ENCODE results near the gene OR4N5.
"Not testable (repeated sequence)": the region's sequence is repeated elsewhere in the genome, so short reads cannot be mapped to it uniquely, and the experiment has no call there.

The OR4N5 gene, protein sequence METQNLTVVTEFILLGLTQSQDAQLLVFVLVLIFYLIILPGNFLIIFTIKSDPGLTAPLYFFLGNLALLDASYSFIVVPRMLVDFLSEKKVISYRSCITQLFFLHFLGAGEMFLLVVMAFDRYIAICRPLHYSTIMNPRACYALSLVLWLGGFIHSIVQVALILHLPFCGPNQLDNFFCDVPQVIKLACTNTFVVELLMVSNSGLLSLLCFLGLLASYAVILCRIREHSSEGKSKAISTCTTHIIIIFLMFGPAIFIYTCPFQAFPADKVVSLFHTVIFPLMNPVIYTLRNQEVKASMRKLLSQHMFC

GRCh38 chr14:20138520-20138919, at the start of gene OR4N5:
Gene OR4N5 (plus strand): TSS chr14:20138820. CDS start chr14:20143736, 4,916 bp downstream.
- DNase-seq: no peak

DNA sequence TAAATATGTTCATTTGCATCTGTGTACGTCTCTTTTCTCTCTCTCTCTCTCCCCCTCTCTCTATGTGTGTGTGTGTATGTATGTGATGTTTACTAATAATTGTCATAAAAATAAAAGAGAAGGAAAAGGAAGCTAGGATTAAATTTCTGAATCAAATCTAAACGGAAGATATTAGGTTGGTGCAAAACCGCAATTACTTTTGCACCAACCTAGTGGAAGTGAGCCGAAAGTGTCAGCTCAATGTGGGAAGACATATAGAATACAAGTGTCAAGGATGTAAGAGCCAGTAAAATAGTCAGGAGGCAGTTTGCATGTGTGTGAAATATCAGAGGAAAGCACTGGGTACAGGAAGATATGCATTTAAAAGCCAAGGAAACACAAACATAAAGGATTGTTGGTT, 46.6 kb upstream of the OR4N5 start:
- DNase-seq: no peak

- no peak for DNase-seq
Observed at GRCh38 chr14:20093442-20093841, 45.2 kb upstream of the OR4N5 start.

- not testable (repeated sequence) for DNase-seq
Observed at GRCh38 chr14:20098926-20099770, 39.5 kb upstream of the OR4N5 start.

DNA sequence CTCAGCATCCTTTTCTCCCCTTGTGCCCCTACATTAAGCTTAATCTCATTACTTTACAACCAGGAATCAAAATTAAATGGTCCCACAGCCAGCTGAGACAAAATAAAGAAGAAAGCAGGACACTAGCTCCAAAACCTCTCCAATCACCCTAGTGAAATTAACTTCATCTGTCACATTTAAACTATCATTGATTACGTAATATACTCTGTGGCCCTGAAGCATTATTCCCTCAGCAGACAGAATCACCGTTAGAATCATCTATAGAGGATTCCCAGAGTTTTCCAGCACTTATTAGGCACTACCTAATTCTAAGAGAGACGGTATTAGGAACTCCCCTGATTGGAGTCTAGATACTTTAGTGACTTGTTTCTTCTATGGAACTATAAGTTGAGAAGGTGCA, 28.2 kb upstream of the OR4N5 start, which contains the start of gene OR4K17:
Gene OR4K17, plus strand, starts transcription at position 302 of the 400 bp plus-strand sequence. CDS start 6,761 bp downstream, outside the sequence.
- DNase-seq: no peak

GRCh38 chr14:20112321-20112720, 26.3 kb upstream of the OR4N5 start:
- DNase-seq: no peak

- DNase-seq: no peak
Observed at GRCh38 chr14:20116748-20117147, 21.9 kb upstream of the OR4N5 start.

GRCh38 chr14:20118795-20119194, 19.8 kb upstream of the OR4N5 start:
- DNase-seq: no peak

DNA sequence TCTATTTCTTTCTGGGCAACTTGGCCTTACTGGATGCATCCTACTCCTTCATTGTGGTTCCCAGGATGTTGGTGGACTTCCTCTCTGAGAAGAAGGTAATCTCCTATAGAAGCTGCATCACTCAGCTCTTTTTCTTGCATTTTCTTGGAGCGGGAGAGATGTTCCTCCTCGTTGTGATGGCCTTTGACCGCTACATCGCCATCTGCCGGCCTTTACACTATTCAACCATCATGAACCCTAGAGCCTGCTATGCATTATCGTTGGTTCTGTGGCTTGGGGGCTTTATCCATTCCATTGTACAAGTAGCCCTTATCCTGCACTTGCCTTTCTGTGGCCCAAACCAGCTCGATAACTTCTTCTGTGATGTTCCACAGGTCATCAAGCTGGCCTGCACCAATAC, 5.3 kb downstream of the OR4N5 start:
- no peak for DNase-seq

DNA sequence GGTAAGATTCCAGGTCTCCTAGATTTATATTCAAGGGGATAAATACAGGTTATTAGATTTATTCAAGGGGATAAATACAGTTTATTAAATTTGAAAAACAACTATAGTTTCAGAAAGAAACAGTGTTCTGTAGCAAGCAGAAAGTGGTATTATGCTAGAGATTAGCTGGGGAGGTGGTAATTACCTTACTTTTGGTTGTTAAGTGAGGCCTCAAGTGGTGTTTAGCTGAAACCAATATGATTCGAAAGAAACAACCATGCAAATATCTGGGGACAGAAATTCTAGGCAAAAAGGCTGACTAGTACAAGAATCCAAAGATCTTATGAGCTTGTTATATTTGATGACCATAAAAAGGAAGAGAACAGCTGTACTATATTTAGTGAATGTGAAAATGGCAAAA, 6.2 kb downstream of the OR4N5 start:
- no peak for DNase-seq

DNA sequence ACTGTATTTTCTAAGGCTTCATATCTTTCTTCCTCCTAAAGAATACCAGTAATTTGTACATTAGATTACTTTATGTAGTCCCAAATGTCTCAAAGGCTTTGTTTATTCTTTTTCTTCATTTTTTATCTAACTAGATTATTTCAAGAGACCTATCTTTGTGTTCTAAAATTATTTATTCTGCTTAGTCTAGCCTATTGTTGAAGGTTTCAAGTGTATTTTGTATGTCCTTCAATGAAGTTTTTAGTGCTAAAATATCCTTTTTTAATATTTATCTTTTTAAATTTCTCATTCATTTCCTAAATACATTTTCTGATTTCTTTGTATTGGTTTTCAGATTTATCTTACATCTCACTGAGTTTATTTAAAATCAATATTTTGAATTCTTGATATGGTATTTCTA, 25.8 kb downstream of the OR4N5 start:
- no peak for DNase-seq

GRCh38 chr14:20167091-20167490, 28.5 kb downstream of the OR4N5 start:
- no peak for DNase-seq

DNA sequence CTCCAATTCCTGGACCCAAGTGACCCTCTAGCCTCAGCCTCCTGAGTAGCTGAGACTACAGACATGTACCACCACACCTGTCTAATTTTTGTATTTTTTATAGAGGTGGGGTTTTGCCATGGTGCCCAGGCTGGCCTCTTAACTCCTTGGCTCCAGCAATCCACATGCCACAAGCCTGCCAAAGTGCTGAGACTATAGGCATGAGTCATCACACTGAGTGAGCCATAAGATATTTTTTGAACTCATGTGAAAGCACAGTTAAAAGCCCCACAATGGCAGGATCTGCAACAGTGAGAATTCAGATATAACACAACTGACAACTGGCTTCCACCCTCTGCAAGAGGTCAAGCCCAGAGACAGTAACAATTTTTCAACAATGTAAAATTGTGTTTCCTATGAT, 31.2 kb downstream of the OR4N5 start:
- not testable (repeated sequence) for DNase-seq

DNA sequence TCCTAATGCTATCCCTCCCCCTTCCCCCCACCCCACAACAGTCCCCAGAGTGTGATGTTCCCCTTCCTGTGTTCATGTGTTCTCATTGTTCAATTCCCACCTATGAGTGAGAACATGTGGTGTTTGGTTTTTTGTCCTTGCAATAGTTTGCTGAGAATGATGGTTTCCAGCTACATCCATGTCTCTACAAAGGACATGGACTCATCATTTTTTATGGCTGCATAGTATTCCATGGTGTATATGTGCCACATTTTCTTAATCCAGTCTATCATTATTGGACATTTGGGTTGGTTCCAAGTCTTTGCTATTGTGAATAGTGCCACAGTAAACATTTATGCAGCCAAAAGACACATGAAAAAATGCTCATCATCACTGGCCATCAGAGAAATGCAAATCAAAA, 35.6 kb downstream of the OR4N5 start:
- not testable (repeated sequence) for DNase-seq

- DNase-seq: no peak
Observed at GRCh38 chr14:20176330-20176729, 37.7 kb downstream of the OR4N5 start.

DNA sequence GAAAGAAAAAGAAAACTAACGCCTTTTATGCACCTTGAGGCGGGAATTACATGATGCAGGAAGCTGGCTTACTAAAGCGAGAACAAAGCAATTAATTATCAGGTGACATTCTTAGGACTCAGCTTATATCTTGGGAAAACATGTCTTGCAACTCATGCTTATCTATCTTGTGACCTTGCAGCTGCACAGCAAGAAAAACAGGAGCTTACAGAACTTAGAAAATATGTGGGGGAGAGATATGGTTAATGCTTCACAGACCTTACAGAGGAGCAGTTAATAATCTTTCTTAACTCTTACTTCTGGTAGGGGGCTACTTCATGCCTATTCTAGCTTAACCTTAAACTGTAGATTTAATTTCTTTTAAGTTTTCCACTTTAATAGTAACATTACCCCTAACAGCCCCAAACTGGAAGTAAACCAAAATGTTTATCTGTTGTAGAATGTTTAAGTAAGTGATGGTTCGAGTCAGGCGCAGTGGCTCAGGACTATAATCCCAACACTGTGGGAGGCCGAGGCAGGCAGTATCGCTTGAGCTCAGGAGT, 38.9 kb downstream of the OR4N5 start:
- no peak for DNase-seq

DNA sequence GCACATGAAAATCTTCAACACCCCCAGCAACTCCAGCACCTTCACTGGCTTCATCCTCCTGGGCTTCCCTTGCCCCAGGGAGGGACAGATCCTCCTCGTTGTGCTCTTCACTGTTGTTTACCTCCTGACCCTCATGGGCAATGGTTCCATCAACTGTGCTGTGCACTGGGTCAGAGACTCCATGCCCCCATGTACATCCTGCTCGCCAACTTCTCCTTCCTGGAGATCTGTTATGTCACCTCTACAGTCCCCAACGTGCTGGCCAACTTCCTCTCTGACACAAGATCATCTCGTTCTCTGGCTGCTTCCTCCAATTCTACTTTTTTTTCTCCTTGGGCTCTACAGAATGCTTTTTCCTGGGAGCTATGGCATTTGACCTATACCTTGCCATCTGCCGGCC, 40.6 kb downstream of the OR4N5 start:
- DNase-seq: peak; percentile 41

- peak; percentile 29 for DNase-seq
Observed at GRCh38 chr14:20179880-20180279, 41.3 kb downstream of the OR4N5 start.

GRCh38 chr14:20180486-20180885, 41.9 kb downstream of the OR4N5 start:
- DNase-seq: peak; percentile 34

GRCh38 chr14:20184181-20184580, 45.6 kb downstream of the OR4N5 start:
- DNase-seq: no peak

DNA sequence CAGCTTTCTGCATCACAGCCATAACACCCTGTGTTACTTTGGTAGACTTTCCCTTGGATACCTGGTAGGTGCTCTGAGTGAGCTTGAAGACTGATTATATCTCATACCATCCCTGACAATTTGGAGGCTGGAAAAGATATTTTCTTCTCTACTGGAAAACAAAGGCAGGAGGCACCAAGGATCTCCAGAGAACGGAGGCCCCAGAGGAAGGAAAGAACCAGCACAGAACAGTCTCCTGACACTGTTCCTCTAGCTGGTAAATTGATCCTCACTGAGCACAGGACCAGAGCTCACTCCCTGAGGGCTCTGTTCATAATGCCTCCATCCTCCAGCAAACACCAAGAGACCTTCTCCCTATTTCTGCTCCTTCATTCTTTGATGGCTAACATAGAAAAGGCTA, 52.0 kb downstream of the OR4N5 start, which contains the start of gene OR11G2:
Gene OR11G2, plus strand, starts transcription at position 301 of the 400 bp plus-strand sequence. CDS start 6,542 bp downstream, outside the sequence.
- no peak for DNase-seq

- no peak for DNase-seq
Observed at GRCh38 chr14:20191396-20191795, 52.8 kb downstream of the OR4N5 start.

DNA sequence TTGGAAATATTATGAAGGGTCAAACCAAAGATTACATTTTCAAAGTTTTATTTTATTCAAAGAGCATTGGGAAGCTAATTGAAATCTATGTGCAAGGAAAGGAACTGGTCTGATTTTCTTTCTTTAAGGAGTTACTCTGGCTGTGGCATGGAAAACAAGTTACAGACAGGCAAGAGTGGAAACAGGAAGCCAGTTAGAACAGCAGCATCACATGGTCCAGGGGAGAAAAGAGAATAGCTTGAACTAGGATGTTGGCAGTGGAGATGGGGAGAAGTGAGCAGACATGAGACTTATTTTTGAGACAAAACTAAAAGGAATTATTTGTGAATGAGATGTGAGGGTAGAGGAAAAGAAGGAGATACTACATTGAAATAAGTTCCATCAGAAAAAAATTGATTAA, 55.5 kb downstream of the OR4N5 start:
- no peak for DNase-seq
